Measurements from ENCODE around the gene TMEM121. TPM values are rescaled to one million over a fixed set of nuclear protein-coding genes. Genes with fewer than 3 reads are reported as not detected.

The TMEM121 gene
- total RNA-seq, 1 experiment from 2014 or later = 33.6 TPM

- TF ChIP-seq EZH2 (IDR thresholded peaks at IDR 0.05; ENCODE audit: low read length, unreplicated experiment) (no peak), CTCF (conservative IDR thresholded peaks at IDR 0.05; ENCODE audit: low read depth, low read length) (no peak), EZH2phosphoT487 (IDR thresholded peaks at IDR 0.05; ENCODE audit: borderline replicate concordance, low read length) (no peak)
- Histone ChIP-seq H3K4me1 (ENCODE audit: insufficient read depth, low read length) (no peaks in the 10 kb centered on the region), H3K36me3 (ENCODE audit: low read depth, low read length) (no peaks in the 10 kb centered on the region), H3K4me2 (ENCODE audit: low read length) (no peak overlapping the region), H3K79me2 (ENCODE audit: low read length) (no peaks in the 10 kb centered on the region), H3K4me3 (ENCODE audit: low read length) (no peak overlapping the region), H4K20me1 (ENCODE audit: low read length) (no peaks in the 10 kb centered on the region), H2AFZ (ENCODE audit: low read length) (no peak overlapping the region), H3K9ac (ENCODE audit: low read length) (no peak overlapping the region), H3K9me2 (replicated peaks; ENCODE audit: low read length) (no peaks in the 10 kb centered on the region), H3F3A (ENCODE audit: low read length, unreplicated experiment) (no peaks in the 10 kb centered on the region), H3K27me3 (ENCODE audit: low read length) (no peaks in the 10 kb centered on the region), H3K9me3 (ENCODE audit: low read length) (no peaks in the 10 kb centered on the region), H3K27ac (ENCODE audit: low read length) (no peak overlapping the region)
- intact Hi-C loops (cut with micrococcal nuclease) = no loop called here
- DNase-seq (no peak), ATAC-seq (no peak)
- CTCF ChIA-PET = no interaction called here
- BruUV-seq (replicated peaks) = no TSS peak
- POLR2A ChIA-PET (ENCODE audit: unreplicated experiment) = no interaction called here
Observed at GRCh38 chr14:105500036-105500725, 26.2 kb upstream of the TMEM121 start.

- H3K4me1 ChIP-seq (ENCODE audit: insufficient read depth, low read length) = no peaks in the 10 kb centered on the region
- no peak for DNase-seq
- no peak for ATAC-seq
- H3K9ac ChIP-seq (ENCODE audit: low read length) = no peak overlapping the region
- no peaks in the 10 kb centered on the region for H3K79me2 ChIP-seq (ENCODE audit: low read length)
- ChIA-PET POLR2A (ENCODE audit: unreplicated experiment) (no interaction called here), CTCF (no interaction called here)
- no peak overlapping the region for H3K4me3 ChIP-seq (ENCODE audit: low read length)
- BruUV-seq (replicated peaks) = no TSS peak
- no peak overlapping the region for H2AFZ ChIP-seq (ENCODE audit: low read length)
- H3K27me3 ChIP-seq (ENCODE audit: low read length) = no peaks in the 10 kb centered on the region
- no peaks in the 10 kb centered on the region for H3K9me2 ChIP-seq (replicated peaks; ENCODE audit: low read length)
- H4K20me1 ChIP-seq (ENCODE audit: low read length) = no peaks in the 10 kb centered on the region
- no peaks in the 10 kb centered on the region for H3F3A ChIP-seq (ENCODE audit: low read length, unreplicated experiment)
- no peaks in the 10 kb centered on the region for H3K9me3 ChIP-seq (ENCODE audit: low read length)
- H3K36me3 ChIP-seq (ENCODE audit: low read depth, low read length) = no peaks in the 10 kb centered on the region
- H3K27ac ChIP-seq (ENCODE audit: low read length) = no peak overlapping the region
- H3K4me2 ChIP-seq (ENCODE audit: low read length) = no peak overlapping the region
- intact Hi-C loops (cut with micrococcal nuclease) = no loop called here
- TF ChIP-seq EZH2 (IDR thresholded peaks at IDR 0.05; ENCODE audit: low read length, unreplicated experiment) = no peak
- TF ChIP-seq CTCF (conservative IDR thresholded peaks at IDR 0.05; ENCODE audit: low read depth, low read length) = no peak
- TF ChIP-seq EZH2phosphoT487 (IDR thresholded peaks at IDR 0.05; ENCODE audit: borderline replicate concordance, low read length) = no peak
Observed at GRCh38 chr14:105500726-105501101, 25.7 kb upstream of the TMEM121 start.

- POLR2A ChIA-PET (ENCODE audit: unreplicated experiment) = no interaction called here
- Histone ChIP-seq H3K79me2 (ENCODE audit: low read length) (no peaks in the 10 kb centered on the region), H3K4me1 (ENCODE audit: insufficient read depth, low read length) (no peaks in the 10 kb centered on the region), H3K9ac (ENCODE audit: low read length) (no peak overlapping the region), H3K4me2 (ENCODE audit: low read length) (no peak overlapping the region), H2AFZ (ENCODE audit: low read length) (no peak overlapping the region), H3K36me3 (ENCODE audit: low read depth, low read length) (no peaks in the 10 kb centered on the region), H3K4me3 (ENCODE audit: low read length) (no peak overlapping the region), H3K27me3 (ENCODE audit: low read length) (no peaks in the 10 kb centered on the region), H3F3A (ENCODE audit: low read length, unreplicated experiment) (no peaks in the 10 kb centered on the region), H3K9me3 (ENCODE audit: low read length) (no peaks in the 10 kb centered on the region), H4K20me1 (ENCODE audit: low read length) (no peaks in the 10 kb centered on the region), H3K27ac (ENCODE audit: low read length) (no peak overlapping the region), H3K9me2 (replicated peaks; ENCODE audit: low read length) (no peaks in the 10 kb centered on the region)
- TF ChIP-seq CTCF (conservative IDR thresholded peaks at IDR 0.05; ENCODE audit: low read depth, low read length) (no peak), EZH2 (IDR thresholded peaks at IDR 0.05; ENCODE audit: low read length, unreplicated experiment) (no peak), EZH2phosphoT487 (IDR thresholded peaks at IDR 0.05; ENCODE audit: borderline replicate concordance, low read length) (no peak)
- intact Hi-C loops (cut with micrococcal nuclease) = no loop called here
- CTCF ChIA-PET = no interaction called here
- no TSS peak for BruUV-seq (replicated peaks)
- ATAC-seq = no peak
- DNase-seq = no peak
Observed at GRCh38 chr14:105501504-105502291, 24.7 kb upstream of the TMEM121 start.

Measured in PC-3 (cell line).